OCI-LY7 (cell line): ENCODE measurements around the gene SLC12A8. TPM values are rescaled to one million over a fixed set of nuclear protein-coding genes. Genes with fewer than 3 reads are reported as not detected.

Experiments
- BruUV-seq: library from RNA; stranded (reverse); fragments of 400-500 nt; replicated peaks from 2 replicates; lab custom pipeline; 2021; lab: Mats Ljungman, UMichigan
- CTCF ChIA-PET: fragments of 300-600 bp; sonication (Branson Sonifier 250); formaldehyde crosslinking; loops from one replicate; lab custom pipeline; 2022; ENCODE audit warnings: antibody characterized with exemption; ENCODE audit not compliant: unreplicated experiment; lab: Charles Lee
- POLR2A ChIA-PET: fragments of 300-600 bp; sonication (Branson Sonifier 250); formaldehyde crosslinking; loops from one replicate; lab custom pipeline; 2022; ENCODE audit warnings: antibody characterized with exemption; lab: Charles Lee
- DNase-seq: peaks from one replicate; pipeline ENCODE4 v3.0.0-alpha.2; 2015; ENCODE audit warnings: low spot score
- H2AFZ ChIP-seq: fragments of 200-600 bp; sonication (generic), shearing (Covaris generic); 2 replicates; pipeline ENCODE4 v1.6.1; 2014; ENCODE audit warnings: mild to moderate bottlenecking, antibody characterized with exemption, low read length, moderate library complexity
- H3K27ac ChIP-seq: fragments of 200-600 bp; sonication (generic); 2 replicates; pipeline ENCODE4 v1.5.1; 2014; ENCODE audit warnings: mixed run types, low read depth, mild to moderate bottlenecking, moderate library complexity, low read length, inconsistent platforms; ENCODE audit not compliant: poor library complexity, severe bottlenecking
- H3K36me3 ChIP-seq: fragments of 200-600 bp; sonication (generic); 2 replicates; pipeline ENCODE4 v1.6.1; 2014; ENCODE audit warnings: mild to moderate bottlenecking, antibody characterized with exemption, low read length, moderate library complexity, mixed read lengths; ENCODE audit not compliant: insufficient read depth
- H3K4me1 ChIP-seq: fragments of 200-600 bp; sonication (generic); 2 replicates; pipeline ENCODE4 v1.5.1; 2014; ENCODE audit warnings: mild to moderate bottlenecking, low read length; ENCODE audit not compliant: insufficient read depth, poor library complexity, severe bottlenecking
- H3K4me2 ChIP-seq: fragments of 200-600 bp; sonication (generic); 2 replicates; pipeline ENCODE4 v1.6.1; 2014; ENCODE audit warnings: mild to moderate bottlenecking, low read length
- H3K4me3 ChIP-seq: fragments of 200-600 bp; sonication (generic); 2 replicates; pipeline ENCODE4 v1.5.1; 2014; ENCODE audit warnings: mild to moderate bottlenecking, low read depth, low read length; ENCODE audit not compliant: poor library complexity, severe bottlenecking
- H3K79me2 ChIP-seq: fragments of 200-600 bp; sonication (generic); 2 replicates; pipeline ENCODE4 v1.6.1; 2016; ENCODE audit warnings: low read depth, mild to moderate bottlenecking, low read length, moderate library complexity, mixed read lengths; ENCODE audit not compliant: insufficient read depth
- H3K9me2 ChIP-seq: fragments of 200-600 bp; sonication (generic); 2 replicates; pipeline ENCODE4 v1.6.1; 2016; ENCODE audit warnings: mild to moderate bottlenecking, low read length, mixed read lengths; ENCODE audit not compliant: insufficient read depth
- H3K9me3 ChIP-seq: fragments of 200-600 bp; sonication (generic); 2 replicates; pipeline ENCODE4 v1.6.1; 2014; ENCODE audit warnings: mild to moderate bottlenecking, mixed run types, low read length, mixed read lengths
- H4K20me1 ChIP-seq: fragments of 200-600 bp; sonication (generic); 2 replicates; pipeline ENCODE4 v1.6.1; 2014; ENCODE audit warnings: mild to moderate bottlenecking, antibody characterized with exemption, low read length, moderate library complexity, mixed read lengths; ENCODE audit not compliant: insufficient read depth
- CTCF ChIP-seq: fragments of 200-600 bp; sonication (generic); conservative IDR thresholded peaks from 2 replicates; pipeline ENCODE4 v1.5.1; 2014; ENCODE audit warnings: mild to moderate bottlenecking, antibody characterized with exemption, low read length, moderate library complexity, mixed read lengths
- EZH2phosphoT487 ChIP-seq: fragments of 200-600 bp; sonication (generic); IDR thresholded peaks from 2 replicates; pipeline ENCODE4 v1.6.1; 2018; ENCODE audit warnings: low read depth, borderline replicate concordance, mild to moderate bottlenecking, mixed run types, antibody characterized with exemption, low read length, moderate library complexity, mixed read lengths
- intact Hi-C: fragments of 100-400 bp; cut with micrococcal nuclease; formaldehyde crosslinking; loops from one replicate; pipeline ENCODE4 v1.10.0; 2022; ENCODE audit not compliant: unreplicated experiment
- total RNA-seq, 2 experiments: library from RNA; depleted of rRNA in 1 of 2; stranded (reverse); fragments of >200 nt in 1 of 2; shearing (Covaris generic) in 1 of 2; gene quantifications; 2 replicates each; pipeline ENCODE4 v1.2.3, GENCODE V29; 2014 to 2022

Gene SLC12A8
- total RNA-seq, 2 experiments from 2014 or later, result 0.84 to 1.0 TPM

GRCh38 chr3:125194061-125194848 lies 18.3 kb downstream of the SLC12A8 start:
- intact Hi-C loops, result no loop called here
- no peak overlapping the region for H3K4me3 ChIP-seq
- H3K4me2 ChIP-seq, result no peak overlapping the region
- H3K27ac ChIP-seq, result no peak overlapping the region
- H3K79me2 ChIP-seq, result no peaks in the 10 kb centered on the region
- H3K36me3 ChIP-seq, result no peaks in the 10 kb centered on the region
- H3K9me2 ChIP-seq, result no peaks in the 10 kb centered on the region
- POLR2A ChIA-PET, result interaction anchor here (0.6 kb wide), 1 partner anchor 22 kb away, joined by 3 read pairs; no protein-coding TSS in a partner anchor
- DNase-seq, result no peak
- no peak for TF ChIP-seq CTCF
- no peak for TF ChIP-seq EZH2phosphoT487
- peaks cover 7% of the 10 kb centered on the region for H3K4me1 ChIP-seq
- CTCF ChIA-PET, result interaction anchor here (1.1 kb wide), 1 partner anchor 14 kb away, joined by 3 read pairs; no protein-coding TSS in a partner anchor
- no peak overlapping the region for H2AFZ ChIP-seq
- no peaks in the 10 kb centered on the region for H3K9me3 ChIP-seq
- no peaks in the 10 kb centered on the region for H4K20me1 ChIP-seq
- no TSS peak for BruUV-seq

GRCh38 chr3:125192190-125193035 lies 20.1 kb downstream of the SLC12A8 start:
- intact Hi-C loops, result no loop called here
- H3K79me2 ChIP-seq, result no peaks in the 10 kb centered on the region
- DNase-seq, result peak; percentile 19
- H3K4me3 ChIP-seq, result no peak overlapping the region
- peak overlapping the region; percentile 84 for H2AFZ ChIP-seq
- peaks cover 7% of the 10 kb centered on the region for H3K4me1 ChIP-seq
- BruUV-seq, result no TSS peak
- peak overlapping the region; percentile 21; the same call in 1 of the 2 replicates for H3K4me2 ChIP-seq
- H4K20me1 ChIP-seq, result no peaks in the 10 kb centered on the region
- H3K27ac ChIP-seq, result no peak overlapping the region
- peak; percentile 44 for TF ChIP-seq CTCF
- TF ChIP-seq EZH2phosphoT487, result no peak
- no peaks in the 10 kb centered on the region for H3K9me2 ChIP-seq
- CTCF ChIA-PET, result no interaction called here
- H3K9me3 ChIP-seq, result no peaks in the 10 kb centered on the region
- H3K36me3 ChIP-seq, result no peaks in the 10 kb centered on the region
- POLR2A ChIA-PET, result interaction anchor here (0.6 to 0.7 kb wide), 2 partner anchors 92 to 119 kb away, joined by 3 read pairs; no protein-coding TSS in a partner anchor
